AG04449 (cell line): ENCODE data around the gene CPOX.
A peak's percentile ranks its signal among the peaks of the same experiment; 100 is the strongest.

ENCODE experiments used
- CTCF ChIA-PET: fragments of 350-600 bp; formaldehyde crosslinking; extraction: SDS; loops from one replicate; lab custom pipeline; 2021; ENCODE audit warnings: antibody characterized with exemption; lab: Yijun Ruan, JAX
- POLR2A ChIA-PET: fragments of 400-600, 350-600 bp; formaldehyde crosslinking; extraction: SDS; loops from one replicate; lab custom pipeline; 2020; ENCODE audit warnings: antibody characterized with exemption, inconsistent platforms; lab: Yijun Ruan, JAX
- DNase-seq: peaks from one replicate; pipeline ENCODE4 v3.0.0-alpha.2; 2010; ENCODE audit warnings: low read depth, low spot score
- H3K4me3 ChIP-seq: 2 replicates; pipeline ENCODE4 v1.5.1; 2011; ENCODE audit warnings: low read depth, mild to moderate bottlenecking, control low read depth, low read length
- TF ChIP-seq, protein P1 (sequence below): IDR thresholded peaks from one replicate; pipeline ENCODE4 v1.5.1; 2011; ENCODE audit warnings: mild to moderate bottlenecking, moderate library complexity, low read length, control low read depth, inconsistent platforms; ENCODE audit not compliant: insufficient read depth; ENCODE audit errors: missing control alignments

Gene CPOX

DNA sequence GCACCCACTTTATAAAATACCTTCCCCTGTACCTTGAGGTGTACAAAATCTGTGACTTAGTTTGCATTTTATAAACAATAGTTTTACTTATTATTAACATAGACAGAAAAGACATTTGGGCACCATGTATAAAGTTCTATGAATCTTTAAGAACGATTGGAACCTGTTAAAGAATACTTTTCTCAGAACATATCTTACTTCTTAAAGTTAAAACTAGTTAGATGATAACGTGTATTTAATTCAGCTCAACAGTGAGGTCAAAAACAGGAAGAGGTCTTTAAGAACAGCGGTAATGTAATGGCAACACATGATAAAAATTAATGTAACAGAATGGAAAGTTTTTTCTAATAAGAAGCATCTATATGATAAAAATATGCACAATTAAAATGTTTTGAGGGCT is 25.0 kb downstream of the CPOX start:
- POLR2A ChIA-PET: no interaction called here
- no peak for DNase-seq
- TF ChIP-seq, protein P1, sequence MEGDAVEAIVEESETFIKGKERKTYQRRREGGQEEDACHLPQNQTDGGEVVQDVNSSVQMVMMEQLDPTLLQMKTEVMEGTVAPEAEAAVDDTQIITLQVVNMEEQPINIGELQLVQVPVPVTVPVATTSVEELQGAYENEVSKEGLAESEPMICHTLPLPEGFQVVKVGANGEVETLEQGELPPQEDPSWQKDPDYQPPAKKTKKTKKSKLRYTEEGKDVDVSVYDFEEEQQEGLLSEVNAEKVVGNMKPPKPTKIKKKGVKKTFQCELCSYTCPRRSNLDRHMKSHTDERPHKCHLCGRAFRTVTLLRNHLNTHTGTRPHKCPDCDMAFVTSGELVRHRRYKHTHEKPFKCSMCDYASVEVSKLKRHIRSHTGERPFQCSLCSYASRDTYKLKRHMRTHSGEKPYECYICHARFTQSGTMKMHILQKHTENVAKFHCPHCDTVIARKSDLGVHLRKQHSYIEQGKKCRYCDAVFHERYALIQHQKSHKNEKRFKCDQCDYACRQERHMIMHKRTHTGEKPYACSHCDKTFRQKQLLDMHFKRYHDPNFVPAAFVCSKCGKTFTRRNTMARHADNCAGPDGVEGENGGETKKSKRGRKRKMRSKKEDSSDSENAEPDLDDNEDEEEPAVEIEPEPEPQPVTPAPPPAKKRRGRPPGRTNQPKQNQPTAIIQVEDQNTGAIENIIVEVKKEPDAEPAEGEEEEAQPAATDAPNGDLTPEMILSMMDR: no peak
- CTCF ChIA-PET: no interaction called here
- no peak overlapping the region for H3K4me3 ChIP-seq

DNA sequence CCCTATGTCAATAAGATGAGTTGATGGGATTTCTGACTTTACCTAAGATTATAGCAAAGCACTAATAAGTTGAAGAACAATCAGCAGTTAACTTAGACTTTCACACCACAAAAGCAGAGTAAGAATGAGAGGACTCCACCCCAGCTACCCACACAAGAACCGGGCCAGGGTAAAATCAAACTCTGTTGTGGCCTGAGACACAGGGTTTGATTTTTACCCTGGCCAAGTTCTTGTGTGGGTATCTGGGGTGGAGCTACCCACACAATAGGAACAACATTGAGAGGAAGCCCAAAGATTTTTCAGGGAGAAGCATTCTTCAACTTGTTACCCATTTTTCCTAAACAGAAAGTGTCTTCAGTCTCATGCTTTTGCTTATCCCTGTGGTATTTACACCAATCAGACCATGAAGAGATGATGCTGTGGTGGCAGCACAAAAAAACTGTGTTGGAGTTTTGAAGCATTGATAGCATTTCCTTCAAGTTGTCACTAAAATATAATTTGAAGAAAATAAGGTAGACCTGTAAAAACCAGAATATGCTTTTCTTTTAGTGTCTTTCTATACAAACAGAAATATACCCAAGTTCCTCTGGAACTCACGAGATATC is 25.6 kb downstream of the CPOX start:
- H3K4me3 ChIP-seq: no peak overlapping the region
- CTCF ChIA-PET: no interaction called here
- DNase-seq: no peak
- POLR2A ChIA-PET: no interaction called here
- TF ChIP-seq, protein P1: no peak

DNA sequence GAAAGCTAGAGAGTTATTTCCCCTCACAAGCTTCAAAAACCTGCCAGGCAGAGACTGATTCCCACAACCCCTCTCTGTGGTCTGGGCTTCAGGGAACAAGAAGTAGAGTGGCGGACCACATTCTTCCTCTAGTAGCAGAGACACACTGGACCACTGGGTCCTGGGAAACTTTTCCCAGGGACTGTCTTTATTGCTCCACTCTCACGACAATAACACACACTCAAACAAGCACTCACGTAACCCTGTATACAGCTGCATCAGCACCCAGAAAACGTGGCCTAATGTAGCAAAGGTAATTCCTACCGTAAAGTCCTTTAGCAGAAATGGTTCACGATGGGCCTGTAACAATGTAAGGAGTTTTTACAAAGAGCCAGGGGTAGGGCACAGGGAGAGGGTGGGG is 27.6 kb downstream of the CPOX start:
- no peak overlapping the region for H3K4me3 ChIP-seq
- TF ChIP-seq, protein P1: no peak
- ChIA-PET CTCF (interaction anchor here (1.4 kb wide), 1 partner anchor 526 kb away, joined by 7 read pairs; no protein-coding TSS in a partner anchor), POLR2A (no interaction called here)
- no peak for DNase-seq

DNA sequence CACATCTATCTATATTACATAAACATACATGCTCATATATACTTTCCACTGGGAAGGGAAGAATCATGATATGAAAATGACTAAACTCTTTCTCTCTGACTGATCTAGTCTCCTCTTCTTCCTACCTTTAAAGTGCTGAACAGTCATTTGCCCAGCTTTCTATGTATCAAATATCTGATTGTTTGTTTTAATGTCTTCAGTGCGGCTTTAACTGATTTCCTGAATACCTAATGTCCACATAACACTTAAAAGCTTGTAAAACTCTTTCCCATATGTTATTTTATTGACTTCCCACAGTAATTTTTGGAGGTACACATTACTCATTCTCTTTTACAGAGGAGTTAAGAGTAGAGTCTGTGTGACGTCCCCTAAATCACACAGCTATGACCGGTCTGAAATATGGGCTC is 28.2 kb downstream of the CPOX start:
- DNase-seq: no peak
- no peak overlapping the region for H3K4me3 ChIP-seq
- POLR2A ChIA-PET: no interaction called here
- TF ChIP-seq, protein P1: no peak
- CTCF ChIA-PET: interaction anchor here (1.4 kb wide), 1 partner anchor 526 kb away, joined by 7 read pairs; no protein-coding TSS in a partner anchor

DNA sequence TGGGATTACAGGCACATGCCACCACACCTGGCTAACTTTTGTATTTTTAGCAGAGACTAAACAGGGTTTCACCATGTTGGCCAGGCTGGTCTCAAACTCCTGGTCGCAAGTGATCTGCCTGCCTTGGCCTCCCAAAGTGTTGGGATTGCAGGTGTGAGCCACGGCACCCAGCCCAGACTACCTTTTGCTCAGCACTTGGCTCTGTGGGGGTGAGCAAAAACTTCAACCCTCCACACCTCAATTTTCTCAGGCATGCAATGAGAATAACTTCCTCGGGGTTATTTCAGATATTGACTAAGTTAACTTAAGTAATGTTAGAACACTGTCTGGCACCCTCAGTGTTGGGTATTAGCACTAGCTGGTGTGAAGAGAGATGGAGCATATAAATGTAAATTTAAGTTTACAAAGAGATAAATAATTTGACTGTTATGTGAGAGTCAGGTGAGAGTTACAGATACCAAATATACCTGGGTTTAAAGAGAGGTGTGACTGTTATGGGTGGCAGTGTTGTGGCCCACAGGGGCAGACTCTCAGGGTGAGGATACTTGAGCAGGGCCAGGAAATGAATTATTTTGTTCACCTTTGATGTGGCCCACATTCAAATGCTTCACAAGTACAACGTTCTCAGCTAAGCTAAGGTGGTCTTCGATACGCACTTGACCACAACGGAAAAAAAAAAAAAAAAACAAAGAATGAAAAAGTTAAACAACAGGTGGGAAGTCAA is 29.0 kb downstream of the CPOX start:
- no peak overlapping the region for H3K4me3 ChIP-seq
- CTCF ChIA-PET: interaction anchor here (1.0 to 1.4 kb wide), 2 partner anchors 23 to 525 kb away, joined by 4 to 7 read pairs; no protein-coding TSS in a partner anchor
- TF ChIP-seq, protein P1: no peak
- no peak for DNase-seq
- POLR2A ChIA-PET: no interaction called here

DNA sequence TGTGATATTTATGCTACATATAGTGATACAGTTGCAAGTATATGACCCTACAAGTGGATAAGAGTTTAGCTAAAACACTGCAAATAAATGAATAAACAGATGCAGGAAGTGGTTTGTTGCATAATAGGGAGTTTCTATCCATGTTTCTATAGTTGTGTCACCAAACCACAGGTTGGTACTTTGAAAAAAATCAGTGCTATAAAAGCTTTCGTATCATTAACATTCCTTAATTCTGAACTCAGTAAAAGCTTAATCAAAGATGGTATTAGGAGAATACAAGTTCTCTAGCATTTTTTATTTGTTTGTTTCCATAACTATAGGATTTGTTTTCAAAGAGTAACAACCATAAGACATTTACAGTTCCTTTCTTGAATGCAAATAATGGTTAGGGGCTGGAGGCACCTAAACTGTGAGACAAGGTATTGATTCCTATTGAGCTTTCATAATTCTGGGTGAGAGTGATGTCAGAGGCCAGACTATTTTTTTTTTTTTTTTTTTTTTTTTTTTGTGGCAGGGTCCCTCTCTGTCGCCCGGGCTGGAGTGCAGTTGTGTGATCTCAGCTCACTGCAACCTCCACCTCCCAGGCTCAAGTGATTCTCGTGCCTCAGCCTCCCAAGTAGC is 29.6 kb downstream of the CPOX start:
- POLR2A ChIA-PET: no interaction called here
- CTCF ChIA-PET: interaction anchor here (0.9 to 1.0 kb wide), 2 partner anchors 24 to 430 kb away, joined by 3 to 4 read pairs; no protein-coding TSS in a partner anchor
- TF ChIP-seq, protein P1: no peak
- peak; percentile 26 for DNase-seq
- H3K4me3 ChIP-seq: no peak overlapping the region
